Body of pancreas (tissue), 4 donors: ENCODE measurements around the gene PRDM16.

Experiments
- CTCF ChIP-seq, 7 experiments: fragments of 450-650 bp in 4 of 7; fragments of 200-600 bp in 3 of 7; sonication (generic) in 3 of 7; IDR thresholded peaks; one replicate each; pipeline ENCODE4 v1.5.1; 2016 to 2019; ENCODE audit warnings: antibody characterized with exemption in 7 of 7
- POLR2A ChIP-seq, 3 donors: fragments of 450-650 bp; IDR thresholded peaks; one replicate each; pipeline ENCODE4 v1.6.1; 2016; ENCODE audit warnings: antibody characterized with exemption in 3 of 3, mild to moderate bottlenecking in 2 of 3

GRCh38 chr1:3101124-3101939, 32.3 kb downstream of the PRDM16 start:
- TF ChIP-seq CTCF (IDR thresholded peaks at IDR 0.05) (no peak), POLR2A (IDR thresholded peaks at IDR 0.05) (no peak)
